HepG2 (cell line): Measurements from ENCODE around the gene LRP10. TPM values are rescaled to one million over a fixed set of nuclear protein-coding genes. Genes with fewer than 3 reads are reported as not detected.

ENCODE experiments used
- ARID4A ChIP-seq: sonication (generic); formaldehyde crosslinking; IDR thresholded peaks from 2 replicates; pipeline ENCODE4 v1.5.0; 2020; ENCODE audit warnings: mild to moderate bottlenecking, missing genetic modification reagents, borderline replicate concordance
- FOXO1 ChIP-seq: sonication (generic); formaldehyde crosslinking; IDR thresholded peaks from 2 replicates; pipeline ENCODE4 v1.4.0; 2020; ENCODE audit warnings: missing genetic modification reagents
- HDAC1 ChIP-seq: sonication (generic); formaldehyde crosslinking; IDR thresholded peaks from 2 replicates; pipeline ENCODE4 v1.5.1; 2020; ENCODE audit warnings: mild to moderate bottlenecking, missing genetic modification reagents
- JARID2 ChIP-seq: sonication (generic); formaldehyde crosslinking; IDR thresholded peaks from 2 replicates; pipeline ENCODE4 v1.8.1; 2023; ENCODE audit warnings: missing genetic modification reagents, inconsistent platforms; ENCODE audit not compliant: insufficient replicate concordance
- NBN ChIP-seq: fragments of 450-650 bp; conservative IDR thresholded peaks from 2 replicates; pipeline ENCODE4 v1.6.1; 2017
- NPAS2 ChIP-seq: sonication (generic); formaldehyde crosslinking; IDR thresholded peaks from 2 replicates; pipeline ENCODE4 v1.8.0; 2022; ENCODE audit warnings: mild to moderate bottlenecking, missing genetic modification reagents, borderline replicate concordance
- PRDM10 ChIP-seq: sonication (generic); formaldehyde crosslinking; IDR thresholded peaks from 2 replicates; pipeline ENCODE4 v1.4.0; 2020; ENCODE audit warnings: low read depth, missing genetic modification reagents
- TBL1XR1 ChIP-seq: fragments of 150-350 bp; IDR thresholded peaks from 2 replicates; pipeline ENCODE4 v1.6.1; 2014; ENCODE audit warnings: borderline replicate concordance, low read length; ENCODE audit not compliant: partially characterized antibody
- ZNF460 ChIP-seq: sonication (generic); formaldehyde crosslinking; IDR thresholded peaks from 2 replicates; pipeline ENCODE4 v1.5.1; 2020; ENCODE audit warnings: missing genetic modification reagents, mild to moderate bottlenecking, borderline replicate concordance
- ZNF557 ChIP-seq: sonication (generic); formaldehyde crosslinking; IDR thresholded peaks from 2 replicates; pipeline ENCODE4 v1.4.0; 2020; ENCODE audit warnings: missing genetic modification reagents
- ZNF563 ChIP-seq: sonication (generic); formaldehyde crosslinking; IDR thresholded peaks from 2 replicates; pipeline ENCODE4 v1.8.0; 2022; ENCODE audit warnings: mild to moderate bottlenecking, moderate library complexity, missing genetic modification reagents
- polyA plus RNA-seq, 8 experiments: library from polyadenylated mRNA; depleted of rRNA in 3 of 8; stranded (reverse) in 7 of 8; unstranded in 1 of 8; fragments of >200 nt; fragmentation: Illumina TruSeq in 4 of 8; extraction: Trizol in 4 of 8; gene quantifications; 2 replicates each; pipeline versions ENCODE4 v1.2.1 to v1.2.3, GENCODE V29; 2011 to 2016; ENCODE audit warnings: low read depth in 4 of 8, missing spikeins in 1 of 8, mixed read lengths in 1 of 8; ENCODE audit not compliant: insufficient read depth in 1 of 8
- total RNA-seq, 5 experiments: library from RNA; depleted of rRNA; stranded (reverse); fragments of >200 nt; fragmentation: Illumina TruSeq; extraction: Trizol; gene quantifications; 2 replicates each; pipeline ENCODE4 v1.2.3, GENCODE V29; 2016; ENCODE audit warnings: low read depth in 1 of 5
- TF ChIP-seq, protein P1 (sequence below): sonication (generic); formaldehyde crosslinking; IDR thresholded peaks from 2 replicates; pipeline ENCODE4 v1.4.0; 2020; ENCODE audit warnings: missing genetic modification reagents
- TF ChIP-seq, protein P2 (sequence below): sonication (generic); formaldehyde crosslinking; IDR thresholded peaks from 2 replicates; pipeline ENCODE4 v1.4.0; 2020; ENCODE audit warnings: missing genetic modification reagents; ENCODE audit errors: not compliant biosample characterization
- TF ChIP-seq, protein P3 (sequence below): sonication (generic); formaldehyde crosslinking; IDR thresholded peaks from 2 replicates; pipeline ENCODE4 v1.5.0; 2020; ENCODE audit warnings: missing genetic modification reagents, mild to moderate bottlenecking, borderline replicate concordance

The LRP10 gene
- total and polyA plus RNA-seq, 2 of the 13 experiments (the other 11 are each of a cell fraction or from before 2014, with no cell fraction given), result 16.9 to 45.2 TPM

DNA sequence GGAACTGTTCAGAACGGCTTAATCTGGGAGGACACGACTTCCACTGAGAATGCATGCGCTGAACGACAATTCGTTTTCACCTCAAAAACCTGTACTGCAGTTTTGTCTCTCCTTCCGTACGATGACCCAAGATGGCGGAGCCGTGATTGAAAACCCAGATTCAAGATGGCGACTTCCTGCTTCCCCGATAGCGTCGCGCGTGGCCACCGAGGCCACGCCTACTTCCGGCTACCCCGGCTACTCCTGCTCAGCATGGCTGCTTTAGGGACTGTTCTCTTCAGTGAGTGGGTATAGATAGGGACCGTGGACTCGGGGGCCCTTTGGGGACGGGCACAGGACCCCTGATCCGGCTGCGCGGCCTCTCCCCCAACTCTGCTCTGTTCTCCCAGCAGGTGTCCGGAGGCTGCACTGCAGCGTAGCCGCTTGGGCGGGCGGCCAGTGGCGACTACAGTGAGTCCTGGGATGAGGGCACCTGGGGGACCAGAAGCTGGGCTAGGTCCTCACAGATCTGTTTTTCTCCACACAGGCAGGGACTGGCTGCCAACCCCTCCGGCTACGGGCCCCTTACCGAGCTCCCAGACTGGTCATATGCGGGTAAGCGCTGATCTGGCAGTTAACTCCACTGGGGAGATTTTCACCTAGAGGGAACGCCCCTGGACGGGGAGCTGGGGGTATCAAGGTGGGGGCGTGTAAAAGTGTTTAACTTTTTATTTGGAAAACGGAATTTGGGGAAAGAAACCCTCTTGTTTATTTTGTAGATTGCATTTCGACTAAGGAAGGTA is 41.7 kb upstream of the LRP10 start, which contains the start of gene MRPL52 (continued):
- TF ChIP-seq, protein P1, sequence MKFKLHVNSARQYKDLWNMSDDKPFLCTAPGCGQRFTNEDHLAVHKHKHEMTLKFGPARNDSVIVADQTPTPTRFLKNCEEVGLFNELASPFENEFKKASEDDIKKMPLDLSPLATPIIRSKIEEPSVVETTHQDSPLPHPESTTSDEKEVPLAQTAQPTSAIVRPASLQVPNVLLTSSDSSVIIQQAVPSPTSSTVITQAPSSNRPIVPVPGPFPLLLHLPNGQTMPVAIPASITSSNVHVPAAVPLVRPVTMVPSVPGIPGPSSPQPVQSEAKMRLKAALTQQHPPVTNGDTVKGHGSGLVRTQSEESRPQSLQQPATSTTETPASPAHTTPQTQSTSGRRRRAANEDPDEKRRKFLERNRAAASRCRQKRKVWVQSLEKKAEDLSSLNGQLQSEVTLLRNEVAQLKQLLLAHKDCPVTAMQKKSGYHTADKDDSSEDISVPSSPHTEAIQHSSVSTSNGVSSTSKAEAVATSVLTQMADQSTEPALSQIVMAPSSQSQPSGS (CRISPR knock-in tag), result peak; percentile 56; the same call in 1 of the 2 replicates
- TF ChIP-seq ARID4A (CRISPR knock-in tag), result peak; percentile 86
- TF ChIP-seq PRDM10 (CRISPR knock-in tag), result peak; percentile 44; the same call in 1 of the 2 replicates
- TF ChIP-seq FOXO1 (CRISPR knock-in tag), result peak; percentile 22; the same call in 1 of the 2 replicates
- no peak for TF ChIP-seq JARID2
- TF ChIP-seq, protein P2, sequence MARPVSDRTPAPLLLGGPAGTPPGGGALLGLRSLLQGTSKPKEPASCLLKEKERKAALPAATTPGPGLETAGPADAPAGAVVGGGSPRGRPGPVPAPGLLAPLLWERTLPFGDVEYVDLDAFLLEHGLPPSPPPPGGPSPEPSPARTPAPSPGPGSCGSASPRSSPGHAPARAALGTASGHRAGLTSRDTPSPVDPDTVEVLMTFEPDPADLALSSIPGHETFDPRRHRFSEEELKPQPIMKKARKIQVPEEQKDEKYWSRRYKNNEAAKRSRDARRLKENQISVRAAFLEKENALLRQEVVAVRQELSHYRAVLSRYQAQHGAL (CRISPR knock-in tag), result no peak
- no peak for TF ChIP-seq ZNF460 (CRISPR knock-in tag)
- no peak; the same call in 1 of the 2 replicates for TF ChIP-seq ZNF557 (CRISPR knock-in tag)
- TF ChIP-seq TBL1XR1, result peak; percentile 72
- peak; percentile 93 for TF ChIP-seq HDAC1 (CRISPR knock-in tag)
- no peak for TF ChIP-seq NPAS2 (CRISPR knock-in tag)
- TF ChIP-seq ZNF563 (CRISPR knock-in tag), result peak; percentile 91
- TF ChIP-seq, protein P3, sequence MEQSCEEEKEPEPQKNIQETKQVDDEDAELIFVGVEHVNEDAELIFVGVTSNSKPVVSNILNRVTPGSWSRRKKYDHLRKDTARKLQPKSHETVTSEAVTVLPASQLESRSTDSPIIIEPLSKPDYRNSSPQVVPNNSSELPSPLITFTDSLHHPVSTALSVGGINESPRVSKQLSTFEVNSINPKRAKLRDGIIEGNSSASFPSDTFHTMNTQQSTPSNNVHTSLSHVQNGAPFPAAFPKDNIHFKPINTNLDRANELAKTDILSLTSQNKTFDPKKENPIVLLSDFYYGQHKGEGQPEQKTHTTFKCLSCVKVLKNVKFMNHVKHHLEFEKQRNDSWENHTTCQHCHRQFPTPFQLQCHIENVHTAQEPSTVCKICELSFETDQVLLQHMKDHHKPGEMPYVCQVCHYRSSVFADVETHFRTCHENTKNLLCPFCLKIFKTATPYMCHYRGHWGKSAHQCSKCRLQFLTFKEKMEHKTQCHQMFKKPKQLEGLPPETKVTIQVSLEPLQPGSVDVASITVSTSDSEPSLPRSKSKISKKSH, result 0 out of 2 replicates have a peak, but pooled peaks have one; percentile 77
- no peak for TF ChIP-seq NBN
